Prostate gland (tissue), 2 donors: Measurements from ENCODE around the gene HABP2. TPM values are rescaled to one million over a fixed set of nuclear protein-coding genes. Genes with fewer than 3 reads are reported as not detected.

ENCODE experiments used
- DNase-seq: peaks from one replicate; pipeline ENCODE4 v3.0.0-alpha.2; 2019; ENCODE audit warnings: low spot score
- H3K27ac ChIP-seq, 2 donors: fragments of 200-600 bp; sonication (generic); 2 replicates each; pipeline ENCODE4 v1.5.1; 2017 to 2019
- H3K27me3 ChIP-seq: fragments of 200-600 bp; sonication (generic); replicated peaks from 2 replicates; pipeline ENCODE4 v1.5.1; 2019; ENCODE audit not compliant: insufficient read depth
- H3K36me3 ChIP-seq, 2 donors: fragments of 200-600 bp; sonication (generic); 1 replicate in 1 of 2; 2 replicates in 1 of 2; pipeline versions ENCODE4 v1.5.1 to v1.8.1; 2017 to 2019
- H3K4me1 ChIP-seq: fragments of 200-600 bp; sonication (generic); replicated peaks from 2 replicates; pipeline ENCODE4 v1.5.1; 2019
- H3K4me3 ChIP-seq, 2 donors: fragments of 200-600 bp; sonication (generic); 2 replicates each; pipeline ENCODE4 v1.5.1; 2017 to 2019
- H3K9me3 ChIP-seq: fragments of 200-600 bp; sonication (generic); 2 replicates; pipeline ENCODE4 v1.5.1; 2017
- POLR2A ChIP-seq: fragments of 450-650 bp; IDR thresholded peaks from one replicate; pipeline ENCODE4 v1.6.1; 2016; ENCODE audit warnings: antibody characterized with exemption, mild to moderate bottlenecking
- POLR2AphosphoS5 ChIP-seq: sonication (generic); formaldehyde crosslinking; IDR thresholded peaks from one replicate; pipeline ENCODE4 v1.6.1; 2017; ENCODE audit warnings: antibody characterized with exemption
- WGBS: methylation state at CpG from one replicate; pipeline ENCODE4 v1.1.5; 2018; 5-methylcytosine and 5-hydroxymethylcytosine counted together
- intact Hi-C: fragments of 100-400 bp; cut with DNase I; formaldehyde crosslinking; loops from one replicate; pipeline ENCODE4 v1.14.2; 2022
- total RNA-seq, 2 donors: library from RNA; depleted of rRNA; stranded (reverse); fragments of >200 nt; gene quantifications; one replicate each; pipeline ENCODE4 v1.1.0, GENCODE V29; 2016
- TF ChIP-seq, protein P1 (sequence below), 4 experiments: fragments of 200-600 bp in 2 of 4; fragments of 450-650 bp in 2 of 4; sonication (generic) in 2 of 4; IDR thresholded peaks; 1 replicate in 3 of 4; 2 replicates in 1 of 4; pipeline ENCODE4 v1.5.1; 2016 to 2019; ENCODE audit warnings: antibody characterized with exemption in 4 of 4, mild to moderate bottlenecking in 2 of 4, moderate library complexity in 2 of 4

The HABP2 gene
- total RNA-seq, 2 donors from 2014 or later: 0.17 TPM; not detected in 1

DNA sequence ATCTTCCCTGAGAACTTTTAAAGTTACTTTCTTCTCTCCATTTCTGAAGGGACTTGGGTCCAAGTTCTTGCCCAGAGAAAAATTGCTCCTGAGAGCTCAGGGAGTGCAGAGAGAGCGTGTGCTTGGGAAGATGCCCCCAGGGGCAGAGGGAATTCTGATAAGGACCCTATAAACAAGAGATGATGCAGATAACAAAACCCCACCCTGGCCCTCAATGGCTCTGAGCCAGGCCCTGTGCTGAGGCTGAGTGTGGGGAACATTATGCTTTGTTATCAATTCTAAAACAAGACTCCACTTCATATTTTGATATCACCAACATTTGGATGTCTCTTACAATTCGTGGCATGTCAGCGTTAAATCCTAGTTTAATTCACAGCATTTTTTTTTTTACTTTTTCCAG, 34.4 kb upstream of the HABP2 start:
- intact Hi-C loops: loop anchor here (5.0 kb wide), 1 partner anchor 41 kb away; no protein-coding TSS in a partner anchor
- H3K36me3 ChIP-seq: no peaks in the 10 kb centered on the region
- DNase-seq: no peak
- H3K4me3 ChIP-seq: no peak overlapping the region
- peaks cover 2% of the 10 kb centered on the region for H3K4me1 ChIP-seq
- WGBS: 77% methylated on average over 3 of the region's 3 CpGs
- H3K27ac ChIP-seq: no peak overlapping the region
- H3K9me3 ChIP-seq: no peaks in the 10 kb centered on the region
- no peaks in the 10 kb centered on the region for H3K27me3 ChIP-seq
- TF ChIP-seq POLR2AphosphoS5: no peak
- no peak for TF ChIP-seq POLR2A
- TF ChIP-seq, protein P1, sequence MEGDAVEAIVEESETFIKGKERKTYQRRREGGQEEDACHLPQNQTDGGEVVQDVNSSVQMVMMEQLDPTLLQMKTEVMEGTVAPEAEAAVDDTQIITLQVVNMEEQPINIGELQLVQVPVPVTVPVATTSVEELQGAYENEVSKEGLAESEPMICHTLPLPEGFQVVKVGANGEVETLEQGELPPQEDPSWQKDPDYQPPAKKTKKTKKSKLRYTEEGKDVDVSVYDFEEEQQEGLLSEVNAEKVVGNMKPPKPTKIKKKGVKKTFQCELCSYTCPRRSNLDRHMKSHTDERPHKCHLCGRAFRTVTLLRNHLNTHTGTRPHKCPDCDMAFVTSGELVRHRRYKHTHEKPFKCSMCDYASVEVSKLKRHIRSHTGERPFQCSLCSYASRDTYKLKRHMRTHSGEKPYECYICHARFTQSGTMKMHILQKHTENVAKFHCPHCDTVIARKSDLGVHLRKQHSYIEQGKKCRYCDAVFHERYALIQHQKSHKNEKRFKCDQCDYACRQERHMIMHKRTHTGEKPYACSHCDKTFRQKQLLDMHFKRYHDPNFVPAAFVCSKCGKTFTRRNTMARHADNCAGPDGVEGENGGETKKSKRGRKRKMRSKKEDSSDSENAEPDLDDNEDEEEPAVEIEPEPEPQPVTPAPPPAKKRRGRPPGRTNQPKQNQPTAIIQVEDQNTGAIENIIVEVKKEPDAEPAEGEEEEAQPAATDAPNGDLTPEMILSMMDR (IDR thresholded peaks at IDR 0.05): no peak

DNA sequence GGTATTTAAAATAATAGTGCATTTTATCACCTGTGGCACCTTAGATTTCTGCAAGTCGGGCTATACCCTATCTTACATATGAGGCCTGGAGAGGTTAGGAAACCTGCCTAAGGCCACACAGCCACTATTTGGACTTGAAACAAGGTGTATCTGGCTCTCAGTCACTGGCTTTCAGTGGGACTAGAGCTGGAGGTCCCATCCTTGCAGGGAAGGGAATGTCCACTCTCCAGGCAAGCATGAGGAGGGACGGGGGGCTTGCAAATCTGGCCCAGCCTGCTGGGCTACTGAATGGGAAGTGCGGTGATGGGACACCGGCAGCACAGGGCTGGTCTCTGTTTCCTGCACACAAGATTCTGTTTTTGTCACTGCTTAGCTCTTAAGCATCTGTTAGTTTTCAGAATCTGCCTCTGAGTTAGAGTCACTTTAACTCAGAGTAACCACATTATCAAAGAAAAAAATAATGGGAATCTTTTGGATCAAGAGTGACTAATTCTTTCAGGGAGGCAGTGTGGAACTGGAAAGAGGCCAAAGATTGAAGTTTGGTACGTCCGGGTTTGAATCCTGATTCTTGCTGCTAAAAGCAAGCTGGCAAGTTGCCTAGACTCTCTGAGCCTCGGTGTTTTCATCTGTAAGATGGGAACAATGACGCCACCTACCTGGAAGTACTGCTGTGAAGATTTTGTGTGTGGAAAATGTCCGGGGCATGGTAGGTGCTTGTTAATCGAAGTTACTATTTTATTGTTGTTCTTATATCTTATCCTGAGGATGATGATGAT, 33.8 kb upstream of the HABP2 start:
- no peaks in the 10 kb centered on the region for H3K27me3 ChIP-seq
- WGBS: 73% methylated on average over 10 of the region's 10 CpGs
- intact Hi-C loops: loop anchor here (5.0 kb wide), 1 partner anchor 42 kb away; no protein-coding TSS in a partner anchor
- no peaks in the 10 kb centered on the region for H3K9me3 ChIP-seq
- peaks cover 2% of the 10 kb centered on the region for H3K4me1 ChIP-seq
- DNase-seq: no peak
- no peak for TF ChIP-seq POLR2AphosphoS5
- TF ChIP-seq, protein P1 (IDR thresholded peaks at IDR 0.05): no peak
- TF ChIP-seq POLR2A: no peak
- no peak overlapping the region for H3K4me3 ChIP-seq
- H3K27ac ChIP-seq: no peak overlapping the region
- H3K36me3 ChIP-seq: no peaks in the 10 kb centered on the region

DNA sequence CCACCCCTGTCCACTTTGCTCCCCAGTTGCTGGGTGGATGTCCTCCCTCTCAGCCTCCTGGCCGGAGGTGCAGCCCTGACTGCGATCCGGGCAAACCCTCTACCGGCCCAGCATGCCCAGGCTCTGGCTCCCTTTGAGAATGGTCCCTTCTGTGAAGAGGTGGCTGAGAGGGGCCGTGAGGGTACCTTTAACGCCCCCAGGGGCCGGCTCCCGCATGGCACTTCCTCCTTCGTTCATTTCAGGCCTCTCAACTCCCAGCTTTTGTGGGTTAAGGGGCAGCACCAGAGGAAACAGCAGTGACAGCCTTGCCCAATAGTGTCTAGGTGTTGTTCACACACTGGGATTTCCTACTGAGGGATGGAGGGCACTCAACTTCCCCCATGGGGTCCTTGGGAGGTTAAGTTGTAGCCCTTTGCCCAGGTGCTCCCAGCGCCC, 33.2 kb upstream of the HABP2 start:
- H3K4me3 ChIP-seq: no peak overlapping the region
- no peak for TF ChIP-seq POLR2A
- no peak for TF ChIP-seq POLR2AphosphoS5
- no peaks in the 10 kb centered on the region for H3K36me3 ChIP-seq
- intact Hi-C loops: loop anchor here (5.0 kb wide), 3 partner anchors 42 to 392 kb away; no protein-coding TSS in a partner anchor
- no peak overlapping the region for H3K27ac ChIP-seq
- 90% methylated on average over 10 of the region's 10 CpGs for WGBS
- H3K9me3 ChIP-seq: no peaks in the 10 kb centered on the region
- DNase-seq: no peak
- no peaks in the 10 kb centered on the region for H3K27me3 ChIP-seq
- H3K4me1 ChIP-seq: peaks cover 2% of the 10 kb centered on the region

DNA sequence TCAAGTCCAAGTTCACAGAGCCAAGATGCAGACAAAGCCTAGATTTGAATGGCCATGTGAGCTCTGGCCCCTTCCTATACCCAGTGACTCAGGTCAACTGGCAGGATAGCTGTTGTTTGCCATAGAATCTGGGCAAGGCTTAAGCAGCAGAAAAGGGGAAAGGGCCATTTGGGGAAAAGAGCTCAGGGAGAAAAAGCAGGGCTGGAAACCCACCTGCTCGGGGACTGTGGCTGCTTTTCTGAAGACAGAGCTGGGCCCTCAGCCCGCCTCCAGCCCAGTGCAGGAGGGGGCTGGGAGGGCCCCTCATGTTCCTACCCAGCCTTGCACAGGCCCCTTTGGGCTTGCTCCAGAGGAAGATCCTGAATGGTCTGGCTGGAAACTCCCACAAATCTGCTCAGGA, 32.6 kb upstream of the HABP2 start:
- no peaks in the 10 kb centered on the region for H3K9me3 ChIP-seq
- intact Hi-C loops: loop anchor here (5.0 kb wide), 2 partner anchors 133 to 393 kb away; no protein-coding TSS in a partner anchor
- H3K36me3 ChIP-seq: no peaks in the 10 kb centered on the region
- peaks cover 2% of the 10 kb centered on the region for H3K4me1 ChIP-seq
- WGBS: 100% methylated on average over 2 of the region's 2 CpGs
- no peak overlapping the region for H3K4me3 ChIP-seq
- H3K27ac ChIP-seq: no peak overlapping the region
- DNase-seq: no peak
- H3K27me3 ChIP-seq: no peaks in the 10 kb centered on the region
- TF ChIP-seq POLR2AphosphoS5 (no peak), POLR2A (no peak)
- TF ChIP-seq, protein P1 (IDR thresholded peaks at IDR 0.05): no peak

DNA sequence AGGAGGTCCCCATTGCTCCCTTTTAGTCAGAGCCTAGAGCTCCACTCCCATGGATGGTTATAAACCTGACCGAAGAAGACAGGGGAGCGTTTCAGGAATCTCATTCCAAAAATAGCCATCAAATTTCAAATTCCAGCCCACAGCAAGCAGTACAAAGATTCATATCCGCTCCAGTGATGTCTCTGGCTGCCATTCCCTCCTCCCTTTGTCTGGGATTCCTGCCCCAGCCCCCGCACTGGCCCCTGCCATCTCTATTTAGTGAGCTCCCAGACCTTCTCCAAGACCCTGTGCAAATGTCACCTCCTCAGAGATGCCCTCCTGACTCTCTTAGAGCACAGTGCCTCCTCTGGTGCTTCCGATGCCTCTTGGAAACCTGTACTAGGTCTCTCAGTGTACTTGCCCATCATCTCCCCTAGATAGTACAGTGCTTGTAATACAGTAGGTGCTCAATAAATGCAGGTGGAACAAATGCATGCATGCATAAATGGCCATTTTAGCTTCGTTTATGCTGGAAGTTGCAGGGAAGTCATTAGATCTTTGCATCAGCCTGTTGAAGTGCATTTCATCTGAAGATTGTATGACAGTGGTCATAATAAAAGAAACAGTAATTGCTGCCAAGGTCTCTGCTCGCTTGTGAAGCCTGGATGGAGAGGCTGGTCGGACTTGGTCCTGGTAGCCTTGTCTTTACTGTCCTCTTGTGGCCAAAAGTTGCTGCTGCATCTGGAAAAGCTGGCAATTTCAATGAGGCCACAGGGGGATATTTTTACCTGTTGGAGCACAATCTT, 32.0 kb upstream of the HABP2 start:
- no peaks in the 10 kb centered on the region for H3K36me3 ChIP-seq
- H3K4me1 ChIP-seq: peaks cover 2% of the 10 kb centered on the region
- H3K27me3 ChIP-seq: no peaks in the 10 kb centered on the region
- no peaks in the 10 kb centered on the region for H3K9me3 ChIP-seq
- no peak overlapping the region for H3K4me3 ChIP-seq
- intact Hi-C loops: loop anchor here (5.0 kb wide), 2 partner anchors 134 to 394 kb away; no protein-coding TSS in a partner anchor
- no peak overlapping the region for H3K27ac ChIP-seq
- no peak for TF ChIP-seq POLR2A
- TF ChIP-seq, protein P1 (IDR thresholded peaks at IDR 0.05): peak; percentile 91 to 98 (median 96)
- peak; percentile 67 for TF ChIP-seq POLR2AphosphoS5
- DNase-seq: peak; percentile 75
- WGBS: 41% methylated on average over 8 of the region's 8 CpGs
